HG02970 (cell line): ENCODE measurements around the gene HOXC12.

Experiments used
- ATAC-seq: cut with Tn5 transposase; IDR thresholded peaks from one replicate; pipeline ENCODE4 v1.9.1; 2021; ENCODE audit warnings: mild to moderate bottlenecking, moderate library complexity, moderate number of reproducible peaks; ENCODE audit not compliant: unreplicated experiment, low FRiP score

HOXC12 gene

DNA sequence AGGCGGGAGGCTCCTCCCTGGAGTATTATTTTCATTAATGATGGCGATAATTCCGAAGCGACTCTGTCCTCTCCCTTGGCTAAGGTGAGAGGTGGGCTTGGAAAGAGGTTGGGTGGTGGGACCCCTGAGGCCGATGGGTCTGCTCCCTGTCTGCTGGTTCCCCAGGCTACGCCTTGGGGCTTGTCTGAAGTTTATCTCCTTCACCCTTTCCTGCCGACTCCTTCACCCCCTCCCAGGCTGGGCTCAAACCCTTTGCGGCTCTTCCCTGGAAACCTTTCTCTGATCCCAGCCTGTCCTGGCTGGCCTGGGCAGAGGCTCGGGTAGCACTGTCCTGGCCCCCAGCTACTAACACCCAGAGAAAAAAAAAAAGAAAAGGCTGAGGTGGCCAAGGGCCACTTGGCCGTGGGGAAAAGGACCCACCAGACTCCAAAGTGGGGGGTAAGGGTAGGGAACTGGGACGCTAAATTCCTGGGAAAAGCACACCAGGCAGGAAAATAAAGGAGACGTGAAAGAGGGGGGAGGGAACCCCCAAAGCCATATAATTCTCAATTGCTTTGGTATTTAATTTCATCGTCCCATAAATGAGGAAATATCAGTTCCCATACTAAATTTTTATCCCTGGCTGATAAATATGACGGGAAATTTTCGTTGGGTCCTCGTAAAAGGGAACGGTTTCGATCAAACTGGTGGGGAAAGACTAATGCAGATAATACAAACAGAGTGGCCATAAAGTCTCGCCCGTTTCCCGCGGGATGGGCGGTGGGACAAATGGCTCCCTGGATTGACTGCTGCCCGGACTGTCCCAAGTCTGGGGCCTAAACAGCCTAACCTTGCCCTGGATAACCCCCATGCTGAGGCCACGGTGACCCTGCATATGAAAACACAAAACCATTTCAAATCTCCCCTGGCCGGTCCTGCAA lies 28.2 kb downstream of the HOXC12 start:
- no peak for ATAC-seq

DNA sequence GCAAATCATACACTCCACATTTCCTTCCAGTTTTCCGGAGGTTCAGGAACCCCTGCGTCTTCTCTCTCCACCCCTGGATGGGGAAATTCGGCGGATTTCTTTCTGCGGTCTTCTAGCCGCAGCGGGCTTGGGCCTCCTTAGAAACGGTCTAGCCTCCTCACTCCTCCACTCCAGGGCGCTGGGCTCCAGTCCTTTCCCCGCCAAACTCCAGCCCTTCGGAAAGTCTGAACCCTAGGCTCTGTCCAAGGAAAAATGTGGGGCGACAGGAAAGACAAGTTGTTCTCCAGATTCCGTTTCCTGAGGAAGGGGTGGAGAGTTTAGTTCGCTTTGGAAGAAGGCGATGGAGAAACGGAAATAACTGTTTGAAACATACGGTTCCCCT lies 28.9 kb downstream of the HOXC12 start:
- no peak for ATAC-seq

DNA sequence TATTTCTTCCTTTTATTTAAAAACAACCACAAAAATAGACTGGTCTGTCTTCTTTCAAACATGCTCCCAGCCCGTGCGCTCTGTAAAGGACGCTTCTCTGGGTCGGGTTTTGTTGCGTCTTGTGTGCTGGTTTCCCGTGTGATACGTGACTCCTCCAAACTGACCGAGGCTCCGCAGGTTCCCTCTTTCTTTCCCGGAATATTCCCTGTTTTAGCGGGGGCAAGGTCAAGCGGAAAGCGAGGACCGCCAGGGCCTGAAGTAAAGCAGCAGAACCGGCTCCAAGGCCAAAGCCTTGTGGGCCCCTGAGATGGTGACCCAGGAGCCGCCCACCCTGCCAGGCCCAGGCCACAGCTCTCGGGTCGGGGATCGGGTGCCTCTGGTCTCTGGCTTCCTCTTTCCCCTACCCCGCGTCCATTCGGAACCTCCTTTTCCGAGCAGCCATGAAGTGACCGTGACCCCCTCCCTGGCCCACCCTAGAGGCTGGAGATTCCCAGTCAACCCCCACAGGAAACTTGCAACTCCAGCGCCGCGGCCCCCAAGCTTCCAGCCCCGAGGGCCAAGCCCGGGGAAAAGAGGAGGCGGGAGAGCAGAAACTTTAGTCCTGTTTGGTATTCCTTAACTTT lies 29.4 kb downstream of the HOXC12 start:
- no peak for ATAC-seq

DNA sequence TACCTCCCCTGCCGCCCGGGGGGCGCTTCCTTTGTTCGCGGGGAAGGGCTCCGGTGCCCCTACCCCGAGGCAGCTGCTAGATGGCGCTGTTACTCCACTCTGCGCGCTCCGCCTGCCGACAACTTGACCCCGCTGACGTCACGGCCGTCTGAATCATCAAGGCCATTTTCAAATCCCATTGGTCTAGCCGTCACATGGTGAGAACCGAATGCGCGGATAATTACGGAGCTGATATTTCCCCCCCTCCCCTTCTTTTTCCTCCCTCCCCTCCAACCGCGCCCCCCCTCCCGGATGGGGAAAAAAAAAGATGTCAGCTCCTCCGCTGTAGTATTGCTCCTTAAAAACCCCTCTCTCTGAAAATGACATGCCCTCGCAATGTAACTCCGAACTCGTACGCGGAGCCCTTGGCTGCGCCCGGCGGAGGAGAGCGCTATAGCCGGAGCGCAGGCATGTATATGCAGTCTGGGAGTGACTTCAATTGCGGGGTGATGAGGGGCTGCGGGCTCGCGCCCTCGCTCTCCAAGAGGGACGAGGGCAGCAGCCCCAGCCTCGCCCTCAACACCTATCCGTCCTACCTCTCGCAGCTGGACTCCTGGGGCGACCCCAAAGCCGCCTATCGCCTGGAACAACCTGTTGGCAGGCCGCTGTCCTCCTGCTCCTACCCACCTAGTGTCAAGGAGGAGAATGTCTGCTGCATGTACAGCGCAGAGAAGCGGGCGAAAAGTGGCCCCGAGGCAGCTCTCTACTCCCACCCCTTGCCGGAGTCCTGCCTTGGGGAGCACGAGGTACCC lies 30.4 kb downstream of the HOXC12 start, which contains the start of gene HOXC10:
TSS of gene HOXC10 (plus strand) at position 246 of the 791 bp plus-strand sequence. CDS start at position 360, 114 bp downstream.
- ATAC-seq, result no peak

DNA sequence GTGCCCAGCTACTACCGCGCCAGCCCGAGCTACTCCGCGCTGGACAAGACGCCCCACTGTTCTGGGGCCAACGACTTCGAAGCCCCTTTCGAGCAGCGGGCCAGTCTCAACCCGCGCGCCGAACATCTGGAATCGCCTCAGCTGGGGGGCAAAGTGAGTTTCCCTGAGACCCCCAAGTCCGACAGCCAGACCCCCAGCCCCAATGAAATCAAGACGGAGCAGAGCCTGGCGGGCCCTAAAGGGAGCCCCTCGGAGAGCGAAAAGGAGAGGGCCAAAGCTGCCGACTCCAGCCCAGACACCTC lies 30.9 kb downstream of the HOXC12 start:
- no peak for ATAC-seq

DNA sequence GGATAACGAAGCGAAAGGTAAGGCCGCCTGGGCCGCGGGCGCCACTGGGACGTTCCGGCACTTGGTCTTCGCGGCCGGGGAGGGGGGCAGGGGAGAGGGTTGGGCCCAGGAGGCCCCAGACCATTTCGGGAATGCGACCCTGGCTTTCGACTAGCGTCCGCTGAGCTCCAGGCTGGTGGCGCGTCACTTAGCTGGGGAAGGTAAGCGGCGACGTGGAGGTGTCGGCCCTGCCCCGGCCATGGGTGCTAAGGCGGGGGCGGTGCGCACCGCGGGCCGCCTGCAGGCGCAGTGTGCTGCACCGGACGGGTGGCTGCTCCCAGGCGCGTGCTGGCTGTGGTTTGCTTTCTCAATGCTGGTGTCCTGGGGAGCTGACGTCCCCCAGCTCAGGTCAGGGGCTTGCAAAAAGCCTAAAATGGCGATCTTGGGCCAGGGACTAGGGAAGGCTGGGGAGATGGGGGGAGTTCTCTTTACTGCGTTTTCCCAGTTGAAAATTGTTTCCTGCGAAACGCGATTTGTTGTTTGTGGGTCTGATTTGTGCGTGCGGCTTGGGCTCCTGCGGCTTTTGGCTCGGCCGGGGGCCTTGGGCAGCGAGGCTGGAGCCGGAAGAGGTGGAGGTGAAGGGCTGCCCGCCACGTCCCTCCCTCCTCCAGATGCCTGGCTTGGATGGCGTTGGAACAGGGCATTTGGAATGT lies 31.4 kb downstream of the HOXC12 start:
- ATAC-seq, result no peak

DNA sequence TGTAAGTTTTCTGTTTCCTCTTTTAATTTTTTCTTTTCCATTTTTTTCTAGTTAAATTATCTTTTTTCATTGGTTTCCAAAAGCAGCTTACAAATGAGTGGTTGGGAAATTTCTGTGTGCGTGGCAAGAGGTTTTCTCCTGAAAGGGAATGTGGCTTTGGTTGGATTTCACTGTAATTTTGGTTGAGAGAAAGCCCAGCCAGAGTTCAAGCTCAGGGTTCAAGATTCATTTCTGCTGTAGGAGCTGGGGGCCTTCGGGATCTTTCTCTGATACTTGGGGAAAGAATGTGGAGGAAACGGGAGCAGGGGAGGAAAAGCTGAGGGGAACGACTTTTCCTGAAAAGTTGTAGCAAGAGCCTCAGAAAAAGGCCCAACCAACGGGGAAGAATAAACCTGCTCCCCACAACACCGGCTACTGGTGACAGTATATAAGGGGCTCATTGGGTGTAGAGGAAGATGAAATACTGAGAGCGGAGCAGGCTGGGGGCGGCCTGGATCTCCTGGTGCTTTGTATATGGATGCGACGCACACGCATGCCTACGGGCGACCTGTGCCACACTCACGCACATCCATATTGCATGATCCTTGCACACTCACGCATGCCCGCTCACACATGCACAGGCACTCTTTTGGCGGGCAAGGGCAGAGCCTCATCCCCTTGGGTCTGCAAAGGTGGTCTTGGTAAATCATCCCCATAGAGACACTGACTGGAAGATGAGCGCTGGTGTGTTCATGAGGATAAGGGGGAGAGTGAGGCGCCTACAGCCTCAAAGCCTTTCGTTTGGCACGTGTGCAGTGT lies 32.2 kb downstream of the HOXC12 start:
- ATAC-seq, result no peak

DNA sequence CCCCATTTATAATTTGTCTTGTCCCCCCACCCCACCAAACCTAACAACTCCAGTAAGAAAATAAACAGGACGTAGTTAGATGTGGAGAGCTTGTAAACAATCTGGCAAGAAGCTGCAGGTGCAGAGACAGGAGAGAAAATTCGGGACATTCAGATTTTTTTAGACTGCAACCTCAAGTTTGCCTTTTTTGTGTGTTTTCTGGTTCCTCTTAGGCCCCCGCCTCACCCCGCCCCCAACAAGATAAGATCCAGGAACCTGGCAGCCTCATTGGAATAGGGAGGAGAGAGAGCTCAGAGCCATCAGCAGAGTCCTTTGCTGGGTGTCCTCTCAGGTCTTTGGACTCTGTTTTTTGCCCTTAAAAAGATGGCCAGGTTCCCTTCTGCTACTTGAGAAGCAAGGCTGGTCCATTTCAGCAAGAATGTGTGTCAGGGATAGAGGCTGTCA lies 33.1 kb downstream of the HOXC12 start:
- no peak for ATAC-seq

DNA sequence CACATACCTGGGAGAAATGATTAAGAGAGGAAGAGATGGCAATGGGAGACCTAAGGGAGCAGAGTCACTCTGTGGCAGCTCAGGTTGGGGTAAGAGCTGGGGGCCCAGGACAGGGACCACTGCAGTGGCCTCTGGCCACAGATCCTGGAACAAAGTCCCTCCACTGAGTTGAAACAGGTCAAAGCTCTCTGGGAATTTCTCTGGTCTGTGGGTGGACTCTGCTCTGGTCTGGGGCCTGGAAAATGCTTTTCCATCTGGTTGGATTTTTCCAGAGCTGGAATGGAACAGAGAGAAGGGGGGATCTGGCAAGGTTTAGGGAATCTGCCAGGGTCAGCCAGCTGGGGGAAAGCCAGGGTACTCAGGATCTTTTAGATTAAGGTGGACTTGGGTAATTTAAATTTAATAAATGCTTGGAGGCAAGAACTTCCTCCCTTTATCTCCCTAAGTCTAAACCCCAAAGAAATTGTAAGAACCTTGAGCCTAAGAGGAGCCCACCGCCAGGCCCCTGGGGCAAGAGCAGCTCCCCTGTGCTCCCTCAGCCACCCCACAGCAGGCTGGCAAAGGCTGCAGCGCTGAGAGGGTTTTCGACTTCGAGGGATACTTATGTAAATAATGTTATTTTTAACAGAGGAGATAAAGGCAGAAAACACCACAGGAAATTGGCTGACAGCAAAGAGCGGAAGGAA lies 34.0 kb downstream of the HOXC12 start:
- ATAC-seq, result no peak

DNA sequence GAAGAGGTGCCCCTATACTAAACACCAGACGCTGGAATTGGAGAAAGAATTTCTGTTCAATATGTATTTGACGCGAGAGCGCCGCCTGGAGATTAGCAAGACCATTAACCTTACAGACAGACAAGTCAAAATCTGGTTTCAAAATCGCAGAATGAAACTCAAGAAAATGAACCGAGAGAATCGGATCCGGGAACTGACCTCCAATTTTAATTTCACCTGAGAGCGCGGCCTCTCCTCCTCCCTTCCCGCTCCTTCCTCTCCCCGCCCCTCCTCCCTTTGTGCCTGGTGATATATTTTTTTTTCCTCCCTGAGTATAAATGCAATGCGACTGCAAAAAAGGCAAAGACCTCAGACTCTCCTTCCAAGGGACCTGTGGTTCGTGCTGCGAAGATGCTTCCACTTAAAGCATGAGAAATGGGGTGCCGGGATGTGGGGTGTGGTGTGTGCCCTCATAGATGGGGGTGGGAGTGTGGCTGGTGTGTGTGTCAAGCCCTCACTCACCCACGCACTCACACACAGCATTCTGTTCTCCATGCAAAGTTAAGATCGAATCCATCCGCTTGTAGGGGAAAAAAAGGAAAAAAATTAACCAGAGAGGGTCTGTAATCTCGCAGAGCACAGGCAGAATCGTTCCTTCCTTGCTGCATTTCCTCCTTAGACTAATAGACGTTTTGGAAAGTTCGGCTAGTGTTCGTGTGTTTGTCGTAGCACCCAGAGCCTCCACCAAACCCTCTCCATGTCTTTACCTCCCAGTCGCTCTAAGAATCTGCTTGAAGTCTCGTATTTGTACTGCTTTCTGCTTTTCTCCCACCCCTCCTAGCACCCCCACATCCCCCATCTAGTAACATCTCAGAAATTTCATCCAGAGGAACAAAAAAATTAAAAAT lies 34.8 kb downstream of the HOXC12 start:
- ATAC-seq, result no peak

DNA sequence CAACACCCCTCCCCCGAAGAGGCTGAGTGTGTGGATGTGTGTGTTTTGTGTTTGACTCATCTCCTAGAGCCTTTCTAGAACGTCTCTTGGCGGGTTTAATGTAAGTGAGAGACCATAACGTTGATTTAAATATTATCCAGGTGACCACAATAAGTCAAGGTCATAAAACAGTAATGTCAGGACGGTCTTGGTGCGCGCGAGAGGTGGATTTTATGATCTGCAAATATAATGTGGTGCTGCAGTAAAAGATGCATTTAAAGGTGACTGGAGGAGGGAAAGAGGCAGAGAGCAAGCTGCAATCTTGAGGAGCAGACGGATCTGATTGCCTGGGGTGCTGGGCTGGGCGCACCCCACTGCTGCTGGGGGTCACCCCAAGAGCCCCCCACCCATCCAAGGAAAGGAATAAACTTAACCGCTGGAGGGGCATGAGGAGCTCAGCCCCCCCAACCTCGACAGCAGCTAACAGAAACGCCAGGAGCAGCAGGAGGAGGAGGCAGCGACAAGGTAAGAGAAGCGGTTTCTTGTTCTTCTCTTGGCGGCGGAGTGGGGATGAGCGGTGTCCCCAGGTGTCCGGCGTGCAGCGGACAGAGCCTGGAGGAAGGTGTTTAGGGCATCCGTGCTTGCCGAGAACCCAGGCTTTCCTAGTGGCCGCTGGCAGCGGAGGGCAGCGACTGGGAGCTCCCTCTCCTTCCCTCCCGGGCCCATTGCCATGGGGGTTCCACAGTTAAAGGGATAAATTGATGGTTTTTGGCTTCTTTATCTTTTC lies 35.8 kb downstream of the HOXC12 start:
- no peak for ATAC-seq

DNA sequence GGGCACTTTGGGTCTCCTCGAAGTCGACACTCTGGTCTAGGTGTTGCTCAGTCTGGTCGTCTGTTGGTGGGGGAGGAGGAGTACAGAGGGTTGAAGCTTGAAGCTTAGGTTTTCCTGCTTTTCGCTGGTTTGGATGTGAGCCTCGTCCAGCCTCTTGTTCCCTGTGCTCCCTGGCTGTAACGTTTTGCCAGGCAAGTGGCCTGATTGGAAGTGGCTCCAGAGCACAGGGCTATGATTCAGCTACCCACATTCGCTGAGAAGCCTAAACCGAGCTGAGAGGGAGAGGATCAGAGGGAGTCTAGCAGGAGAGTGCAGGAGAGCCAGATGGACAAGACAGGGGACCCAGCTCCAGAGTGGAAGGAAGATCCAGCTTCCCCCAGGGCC lies 36.4 kb downstream of the HOXC12 start:
- no peak for ATAC-seq

DNA sequence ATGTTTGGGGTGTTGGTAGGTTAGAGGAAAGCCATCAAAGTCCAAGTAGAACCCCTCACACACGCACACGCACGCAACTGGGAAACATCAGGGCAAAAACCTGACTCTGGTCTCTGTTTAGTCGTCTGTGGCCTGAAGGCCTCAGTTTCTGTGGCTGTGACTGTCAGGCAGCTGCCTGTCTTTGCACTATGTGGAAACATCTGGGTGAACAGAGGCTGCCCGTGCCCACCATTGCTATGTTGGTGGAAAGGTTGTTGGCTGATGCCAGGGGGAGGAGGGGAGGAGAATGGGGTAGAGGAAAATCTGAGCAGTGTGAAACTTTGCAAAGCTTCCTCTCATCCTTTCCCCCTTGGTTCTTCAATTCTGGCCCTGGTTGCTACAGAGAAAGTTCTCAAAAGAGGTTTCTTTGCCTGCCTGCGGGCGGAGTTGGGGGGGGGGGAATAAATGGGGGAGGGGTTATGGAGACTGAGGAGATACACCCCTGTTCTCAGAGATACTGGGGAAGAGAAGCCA lies 37.7 kb downstream of the HOXC12 start:
- no peak for ATAC-seq

DNA sequence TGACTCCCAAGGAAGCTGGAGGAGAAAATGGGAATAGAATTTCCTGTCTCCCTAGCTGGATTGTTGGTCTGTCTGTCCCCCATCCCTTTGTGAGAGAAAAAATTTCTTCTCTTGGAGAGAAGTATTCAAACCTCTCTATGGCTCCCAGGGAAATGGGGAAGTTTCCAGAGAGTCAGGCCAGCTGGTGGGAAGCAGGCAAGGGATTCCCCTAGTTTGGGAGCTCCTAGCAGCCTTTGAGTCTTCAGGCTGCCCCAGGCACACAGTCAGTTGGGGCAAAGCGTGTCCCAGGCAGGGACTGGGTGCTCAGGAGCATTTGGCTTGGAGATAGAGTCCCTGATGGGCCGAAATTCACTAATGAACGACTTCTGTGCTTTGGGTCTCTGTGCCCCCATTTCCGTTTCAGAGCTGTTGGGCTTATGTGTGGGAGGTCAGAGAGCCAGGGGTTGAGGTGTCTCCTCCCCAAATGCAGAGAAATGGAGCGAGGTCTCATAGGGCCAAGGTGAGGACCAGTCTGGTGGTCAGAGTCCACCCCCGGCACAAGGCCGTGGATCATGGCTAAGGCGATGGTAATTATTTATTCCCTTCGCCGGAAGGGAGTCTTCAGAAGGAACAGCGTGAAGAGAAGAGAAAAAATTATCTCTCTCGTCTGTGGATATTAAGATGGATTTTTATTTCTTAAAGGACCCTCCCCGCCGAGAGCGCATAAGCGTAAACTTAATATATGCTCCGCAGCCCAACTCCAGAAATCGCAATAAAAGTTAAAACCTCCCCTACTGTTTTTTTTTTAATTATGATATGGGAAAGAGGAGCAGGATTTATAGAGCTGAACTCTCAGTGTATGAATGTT lies 38.7 kb downstream of the HOXC12 start:
- ATAC-seq, result no peak

DNA sequence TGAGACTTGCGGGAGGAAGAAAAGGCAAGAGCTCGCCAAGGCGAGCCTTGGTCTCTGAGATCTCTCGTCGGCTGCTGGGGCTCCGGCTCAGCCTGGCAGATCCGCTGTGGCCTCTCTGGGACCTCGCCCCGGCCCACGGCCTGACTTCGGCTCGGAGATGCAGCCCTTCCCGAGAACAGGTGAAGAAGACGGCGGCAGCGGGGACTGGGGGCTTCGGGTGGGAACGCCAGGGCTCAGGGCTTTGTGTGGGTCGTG lies 39.2 kb downstream of the HOXC12 start:
- no peak for ATAC-seq

DNA sequence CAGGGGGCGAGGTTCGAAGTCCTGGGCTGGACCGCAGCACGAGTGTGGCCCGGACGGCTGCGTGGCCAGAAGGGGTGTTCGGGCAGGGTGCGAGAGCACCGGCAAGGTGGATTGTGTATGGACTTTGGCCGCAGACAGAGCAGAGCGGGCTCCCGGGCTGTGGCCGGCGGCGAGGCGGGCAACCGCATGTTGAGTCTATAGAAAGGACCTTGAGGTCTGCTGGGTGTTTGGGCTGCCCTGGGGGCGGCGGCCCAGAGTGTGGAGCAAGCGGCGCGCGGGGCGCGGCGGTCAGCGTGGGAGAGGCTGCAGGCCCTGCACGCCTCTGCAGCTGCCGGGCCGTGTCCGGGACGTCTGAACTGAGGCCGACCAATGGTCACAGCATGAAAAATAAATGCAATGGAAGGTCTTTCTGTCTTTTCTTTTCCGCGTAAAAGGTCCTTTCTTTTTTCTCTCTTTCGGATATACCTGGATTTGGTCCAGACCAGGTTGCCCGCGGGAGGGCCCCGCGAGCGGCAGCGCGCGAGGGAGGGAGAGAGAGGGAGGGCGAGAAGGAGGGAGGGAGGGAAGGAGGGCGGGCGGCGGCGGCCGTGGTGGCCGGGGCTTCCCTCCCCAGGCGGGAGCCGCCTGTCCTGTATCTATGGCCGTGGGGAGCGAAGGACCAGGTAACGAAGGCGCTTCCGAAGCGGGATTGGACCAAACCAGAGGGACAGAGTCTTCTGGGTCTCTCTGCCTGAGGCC lies 39.7 kb downstream of the HOXC12 start:
- ATAC-seq, result no peak
